ENCODE measurements around the gene FCF1.
A peak's percentile ranks its signal among the peaks of the same experiment; 100 is the strongest.

Gene FCF1

GRCh38 chr14:74765721-74766120 is 52.8 kb downstream of the FCF1 start:
- DNase-seq, result no peak
- peaks cover 62% of the 10 kb centered on the region for H3K4me1 Mint-ChIP-seq (ENCODE audit: low read depth)
- peaks cover 52% of the 10 kb centered on the region for H3K36me3 Mint-ChIP-seq (ENCODE audit: low read depth)
- no peaks in the 10 kb centered on the region for H3K9me3 Mint-ChIP-seq
- peak overlapping the region; percentile 16 for H3K27ac Mint-ChIP-seq
- H3K27me3 Mint-ChIP-seq, result no peaks in the 10 kb centered on the region
- peak overlapping the region; percentile 97 for H3K4me3 Mint-ChIP-seq

GRCh38 chr14:74771399-74771798 is 58.5 kb downstream of the FCF1 start:
- Mint-ChIP-seq H3K36me3 (ENCODE audit: low read depth) (peaks cover 71% of the 10 kb centered on the region), H3K27me3 (no peaks in the 10 kb centered on the region), H3K4me1 (ENCODE audit: low read depth) (peaks cover 61% of the 10 kb centered on the region), H3K9me3 (no peaks in the 10 kb centered on the region), H3K27ac (peak overlapping the region; percentile 15), H3K4me3 (no peak overlapping the region)
- no peak for DNase-seq

- Mint-ChIP-seq H3K9me3 (no peaks in the 10 kb centered on the region), H3K27me3 (no peaks in the 10 kb centered on the region)
Measured at GRCh38 chr14:74784634-74785033, 71.7 kb downstream of the FCF1 start.

GRCh38 chr14:74785056-74785613 is 72.2 kb downstream of the FCF1 start:
- Mint-ChIP-seq H3K27me3 (no peaks in the 10 kb centered on the region), H3K4me3 (no peak overlapping the region), H3K36me3 (ENCODE audit: low read depth) (peaks cover 90% of the 10 kb centered on the region), H3K4me1 (ENCODE audit: low read depth) (peaks cover 38% of the 10 kb centered on the region), H3K9me3 (no peaks in the 10 kb centered on the region), H3K27ac (peak overlapping the region; percentile 42)
- no peak for DNase-seq

More at GRCh38 chr14:74784634-74785033, 71.7 kb downstream of the FCF1 start:
- DNase-seq, result no peak
- Mint-ChIP-seq H3K4me3 (no peak overlapping the region), H3K36me3 (ENCODE audit: low read depth) (peaks cover 92% of the 10 kb centered on the region), H3K4me1 (ENCODE audit: low read depth) (peaks cover 38% of the 10 kb centered on the region), H3K27ac (peak overlapping the region; percentile 42)

GRCh38 chr14:74786796-74787315 is 73.9 kb downstream of the FCF1 start:
- H3K4me3 Mint-ChIP-seq, result no peak overlapping the region

More at GRCh38 chr14:74786796-74787315, 73.9 kb downstream of the FCF1 start:
- peaks cover 84% of the 10 kb centered on the region for H3K36me3 Mint-ChIP-seq (ENCODE audit: low read depth)
- no peaks in the 10 kb centered on the region for H3K9me3 Mint-ChIP-seq
- no peaks in the 10 kb centered on the region for H3K27me3 Mint-ChIP-seq
- no peak for DNase-seq
- H3K27ac Mint-ChIP-seq, result peak overlapping the region; percentile 33
- H3K4me1 Mint-ChIP-seq (ENCODE audit: low read depth), result peaks cover 42% of the 10 kb centered on the region

Data from activated T-cell treated with anti-CD3 and anti-CD28 coated beads, Interleukin-2, amount 50 U/mL, for 24 hours (primary cell).